Heart left ventricle (tissue), 16 donors: Measurements from ENCODE around the gene C2orf69. TPM values are rescaled to one million over a fixed set of nuclear protein-coding genes. Genes with fewer than 3 reads are reported as not detected.

ENCODE experiments used
- ATAC-seq, 4 donors: fragments of 200-7000 bp; cut with Tn5 transposase; one replicate each; pipeline ENCODE4 v1.9.1; 2020 to 2022; ENCODE audit warnings: moderate library complexity in 4 of 4, mild to moderate bottlenecking in 3 of 4, moderate number of reproducible peaks in 1 of 4
- DNase-seq, 5 donors: peaks; one replicate each; pipeline ENCODE4 v3.0.0-alpha.2; 2020
- H3K27ac ChIP-seq, 12 donors: fragments of 200-600 bp; sonication (generic) in 4 of 12; one replicate each; pipeline versions ENCODE4 v1.5.0 to v1.8.0; 2016 to 2022; ENCODE audit warnings: mild to moderate bottlenecking in 2 of 12
- H3K27me3 ChIP-seq, 9 donors: fragments of 200-600 bp; sonication (generic) in 2 of 9; one replicate each; pipeline versions ENCODE4 v1.5.1 to v1.8.0; 2016 to 2022; ENCODE audit warnings: mild to moderate bottlenecking in 3 of 9
- H3K36me3 ChIP-seq, 9 donors: fragments of 200-600 bp; sonication (generic) in 2 of 9; one replicate each; pipeline versions ENCODE4 v1.5.0 to v1.8.0; 2018 to 2022; ENCODE audit warnings: mild to moderate bottlenecking in 2 of 9
- H3K4me1 ChIP-seq, 12 donors: fragments of 200-600 bp; sonication (generic) in 4 of 12; one replicate each; pipeline versions ENCODE4 v1.5.0 to v1.8.0; 2016 to 2022; ENCODE audit warnings: mild to moderate bottlenecking in 3 of 12
- H3K4me3 ChIP-seq, 12 donors: fragments of 200-600 bp; sonication (generic) in 4 of 12; one replicate each; pipeline versions ENCODE4 v1.5.0 to v1.8.0; 2017 to 2022; ENCODE audit warnings: mild to moderate bottlenecking in 9 of 12, moderate library complexity in 4 of 12
- H3K9me3 ChIP-seq, 12 donors: fragments of 200-600 bp; sonication (generic) in 4 of 12; one replicate each; pipeline versions ENCODE4 v1.5.0 to v1.8.0; 2016 to 2022; ENCODE audit warnings: mild to moderate bottlenecking in 1 of 12
- CTCF ChIP-seq, 12 donors: fragments of 200-600 bp; sonication (generic) in 4 of 12; IDR thresholded peaks; one replicate each; pipeline versions ENCODE4 v1.5.0 to v1.8.0; 2018 to 2022; ENCODE audit warnings: antibody characterized with exemption in 12 of 12, mild to moderate bottlenecking in 5 of 12
- POLR2A ChIP-seq, 2 donors: fragments of 450-650 bp; IDR thresholded peaks; one replicate each; pipeline ENCODE4 v1.6.1; 2017; ENCODE audit warnings: antibody characterized with exemption in 2 of 2, mild to moderate bottlenecking in 2 of 2, moderate library complexity in 2 of 2
- WGBS, 4 donors: extraction: QIAGEN DNeasy Blood & Tissue Kit in 2 of 4; methylation state at CpG; one replicate each; pipeline versions ENCODE4 v1.1.5 to v1.1.7; 2013 to 2018; 5-methylcytosine and 5-hydroxymethylcytosine counted together
- intact Hi-C, 10 donors: fragments of 100-400 bp; cut with DNase I; formaldehyde crosslinking; loops; one replicate each; pipeline versions ENCODE4 v1.11.1 to v1.14.2; 2022
- polyA plus RNA-seq, 2 donors: library from polyadenylated mRNA; stranded (reverse); fragments of 200-250 nt; gene quantifications; one replicate each; pipeline ENCODE4 v1.2.3, GENCODE V29; 2013
- total RNA-seq, 9 donors: library from RNA; depleted of rRNA in 2 of 9; stranded (reverse); fragments of >200 nt in 2 of 9; fragmentation: NEBNext Ultra II Directional in 3 of 9; extraction: Animal tissue kit (Norgen Biotek cat#: 25700) in 3 of 9; gene quantifications; one replicate each; pipeline versions ENCODE4 v1.1.0 to v1.2.4, GENCODE V29; 2016 to 2023
- donor health status: ischemic (EF 13 %, LVEDD 7.1; RV severe dilation, severe dysfunction).
- donor health status: healthy with polysubstance abuse.
- donor health status: DM: no; HTN: yes; CAD: no.
- donor health status: DM: no; HTN: no; CAD: no.
- donor health status: ischemic (EF 25% LVEDD 6.9; RV normal size, moderate dysfunction).
- donor health status: ischemic (EF 25% LVEDD 5.7; RV mildly dilated, moderate dysfunction).
- donor health status: healthy.
- donor health status: DM: yes; HTN: yes; CAD: no.
- donor health status: ischemic (EF 35%, LVEDD 5.7; RV mildly dilated, moderate dysfunction).
- donor health status: nonischemic (EF 11% LVEDD 7.7; RV severe dilation, severe dysfunction).
- donor health status: DM: yes; HTN: yes; CAD: no.
- donor health status: PGD.
- donor health status: ischemic (EF 29% LVEDD 5.4; RV normal size, mild dysfunction).
- donor health status: nonischemic (EF 23%, LVEDD 6.1; RV moderate dilation, normal function).

Gene C2orf69
- total and polyA plus RNA-seq, 11 donors: 5.5 to 10.6 (median 8.6) TPM

GRCh38 chr2:199951023-199951422, 39.9 kb downstream of the C2orf69 start:
- peaks cover 3 to 27% (median 12%) of the 10 kb centered on the region in 12 donors for H3K4me1 ChIP-seq
- no peaks in the 10 kb centered on the region for H3K9me3 ChIP-seq
- DNase-seq (no peak), ATAC-seq (no peak)
- WGBS, 4 donors: 63 to 78% (median 76%) methylated on average over 1 of the region's 1 CpG
- H3K27ac ChIP-seq: no peak overlapping the region
- intact Hi-C loops: loop anchor here in 1 of 10 donors (10.0 kb wide), 1 partner anchor 904 kb away; no protein-coding TSS in a partner anchor
- no peak overlapping the region for H3K4me3 ChIP-seq
- H3K27me3 ChIP-seq: no peaks in the 10 kb centered on the region
- TF ChIP-seq POLR2A (IDR thresholded peaks at IDR 0.05) (no peak), CTCF (IDR thresholded peaks at IDR 0.05) (no peak)
- H3K36me3 ChIP-seq: peaks cover 0 to 38% (median 33%) of the 10 kb centered on the region in 9 donors

- H3K27ac ChIP-seq: peak overlapping the region; percentile 90 to 98 (median 92)
- peaks cover 0 to 30% (median 18%) of the 10 kb centered on the region in 9 donors for H3K36me3 ChIP-seq
- H3K4me1 ChIP-seq: peaks cover 4 to 49% (median 25%) of the 10 kb centered on the region in 12 donors
- intact Hi-C loops: loop anchor here in 2 of 10 donors (2.0 to 10.0 kb wide), 2 partner anchors 44 to 900 kb away; partner anchors contain the start of gene C2orf69 (in 1 of the 2)
- ATAC-seq (peak in 3 of 4 donors; percentile 14 to 48 (median 42)), DNase-seq (no peak)
- WGBS, 4 donors: 0 to 1% (median 0%) methylated on average over 13 of the region's 13 CpGs
- H3K27me3 ChIP-seq: no peaks in the 10 kb centered on the region
- TF ChIP-seq POLR2A (IDR thresholded peaks at IDR 0.05) (no peak), CTCF (IDR thresholded peaks at IDR 0.05) (no peak)
- peak overlapping the region; percentile 63 to 99 (median 88) for H3K4me3 ChIP-seq
- H3K9me3 ChIP-seq: no peaks in the 10 kb centered on the region
These were observed 43.9 kb downstream of the C2orf69 start for GRCh38 chr2:199955007-199955338.

GRCh38 chr2:199955339-199956061, 44.4 kb downstream of the C2orf69 start, which contains the start of the genes MAIP1 and TYW5:
Gene MAIP1 (plus strand): TSS chr2:199955582. CDS start chr2:199955799, 217 bp downstream.
Gene TYW5 (minus strand): TSS chr2:199955491. CDS start chr2:199955470, 21 bp downstream.
- peak; percentile 83 to 90 (median 86) for DNase-seq
- intact Hi-C loops: loop anchor here in 2 of 10 donors (2.0 to 10.0 kb wide), 2 partner anchors 45 to 899 kb away; partner anchors contain the start of gene C2orf69 (in 1 of the 2)
- peaks cover 4 to 49% (median 25%) of the 10 kb centered on the region in 12 donors for H3K4me1 ChIP-seq
- H3K4me3 ChIP-seq: peak within 1 kb of the TSS; percentile 63 to 99 (median 88)
- no peaks in the 10 kb centered on the region for H3K9me3 ChIP-seq
- peak within 1 kb of the TSS; percentile 90 to 98 (median 92) for H3K27ac ChIP-seq
- peak; percentile 93 to 97 (median 96) for ATAC-seq
- WGBS, 4 donors: 0% methylated on average over 25 to 64 of the region's 64 CpGs
- no peaks in the 10 kb centered on the region for H3K27me3 ChIP-seq
- TF ChIP-seq CTCF (IDR thresholded peaks at IDR 0.05): peak in 7 of 12 donors; percentile 18 to 54 (median 30)
- TF ChIP-seq POLR2A (IDR thresholded peaks at IDR 0.05): peak in 1 of 2 donors; percentile 49
- peaks cover 0 to 30% (median 18%) of the 10 kb centered on the region in 9 donors for H3K36me3 ChIP-seq

- Histone ChIP-seq H3K9me3 (no peaks in the 10 kb centered on the region), H3K27me3 (no peaks in the 10 kb centered on the region), H3K4me1 (peaks cover 4 to 49% (median 25%) of the 10 kb centered on the region in 12 donors), H3K36me3 (peaks cover 0 to 33% (median 23%) of the 10 kb centered on the region in 9 donors), H3K4me3 (peak overlapping the region; percentile 63 to 99 (median 88)), H3K27ac (peak overlapping the region in 11 of 12 donors; percentile 90 to 98 (median 91))
- 0 to 4% (median 1%) methylated on average over 8 to 10 of the region's 10 CpGs for WGBS, 4 donors
- intact Hi-C loops: loop anchor here in 1 of 10 donors (10.0 kb wide), 1 partner anchor 899 kb away; no protein-coding TSS in a partner anchor
- TF ChIP-seq CTCF (IDR thresholded peaks at IDR 0.05) (no peak), POLR2A (IDR thresholded peaks at IDR 0.05) (no peak)
- ATAC-seq: no peak
- DNase-seq: no peak
These were observed 44.9 kb downstream of the C2orf69 start for GRCh38 chr2:199956062-199956380.
